Keratinocyte (primary cell): ENCODE measurements around the gene RRP1B. TPM values are rescaled to one million over a fixed set of nuclear protein-coding genes. Genes with fewer than 3 reads are reported as not detected.

Experiments used
- DNase-seq: peaks from one replicate; pipeline ENCODE4 v3.0.0-alpha.2; 2011; ENCODE audit warnings: low read depth, missing footprints, low spot score
- FAIRE-seq: peaks from 2 replicates; lab custom pipeline; 2011; peaks lifted over from hg19 to GRCh38; lab: Jason Lieb, UNC
- H2AFZ ChIP-seq: 2 replicates; pipeline ENCODE4 v1.6.0; 2012; ENCODE audit warnings: low read length, control low read depth, inconsistent platforms; ENCODE audit not compliant: control insufficient read depth
- H3K27ac ChIP-seq: 2 replicates; pipeline ENCODE4 v1.5.1; 2011; ENCODE audit warnings: low read length; ENCODE audit not compliant: control insufficient read depth, insufficient read depth
- H3K27me3 ChIP-seq: 3 replicates; pipeline ENCODE4 v1.6.0; 2011; ENCODE audit warnings: low read length; ENCODE audit not compliant: control insufficient read depth, insufficient read depth; ENCODE audit errors: extremely low read depth
- H3K36me3 ChIP-seq, 2 experiments: 2 replicates in 1 of 2; 3 replicates in 1 of 2; pipeline ENCODE4 v1.5.1; 2011; ENCODE audit warnings: low read length in 2 of 2, mild to moderate bottlenecking in 1 of 2; ENCODE audit not compliant: control insufficient read depth in 2 of 2, insufficient read depth in 2 of 2; ENCODE audit errors: extremely low read depth in 1 of 2
- H3K4me1 ChIP-seq: 3 replicates; pipeline ENCODE4 v1.5.1; 2011; ENCODE audit warnings: low read length; ENCODE audit not compliant: control insufficient read depth, insufficient read depth; ENCODE audit errors: extremely low read depth
- H3K4me2 ChIP-seq: 3 replicates; pipeline ENCODE4 v1.6.0; 2011; ENCODE audit warnings: low read depth, low read length; ENCODE audit not compliant: control insufficient read depth, insufficient read depth; ENCODE audit errors: extremely low read depth
- H3K4me3 ChIP-seq, 3 experiments: fragments of 200-600 bp in 1 of 3; sonication (generic) in 1 of 3; 2 replicates in 2 of 3; 3 replicates in 1 of 3; pipeline ENCODE4 v1.5.1; 2011 to 2016; ENCODE audit warnings: low read length in 3 of 3, mild to moderate bottlenecking in 3 of 3, control low read depth in 2 of 3, inconsistent platforms in 1 of 3, low read depth in 1 of 3, mixed read lengths in 1 of 3, mixed run types in 1 of 3, moderate library complexity in 1 of 3; ENCODE audit not compliant: control insufficient read depth in 2 of 3, insufficient read depth in 2 of 3; ENCODE audit errors: extremely low read depth in 1 of 3
- H3K79me2 ChIP-seq: 2 replicates; pipeline ENCODE4 v1.6.0; 2012; ENCODE audit warnings: low read length; ENCODE audit not compliant: control insufficient read depth, insufficient read depth
- H3K9ac ChIP-seq: 3 replicates; pipeline ENCODE4 v1.6.0; 2011; ENCODE audit warnings: low read length; ENCODE audit not compliant: control insufficient read depth, insufficient read depth; ENCODE audit errors: extremely low read depth
- H3K9me1 ChIP-seq: 3 replicates; pipeline ENCODE4 v1.6.0; 2011; ENCODE audit warnings: low read length; ENCODE audit not compliant: control insufficient read depth, insufficient read depth; ENCODE audit errors: extremely low read depth
- H3K9me3 ChIP-seq: 2 replicates; pipeline ENCODE4 v1.5.1; 2012; ENCODE audit warnings: low read depth, low read length; ENCODE audit not compliant: control insufficient read depth
- H4K20me1 ChIP-seq: 3 replicates; pipeline ENCODE4 v1.6.0; 2011; ENCODE audit warnings: low read length; ENCODE audit not compliant: control insufficient read depth, insufficient read depth; ENCODE audit errors: extremely low read depth
- EZH2 ChIP-seq: IDR thresholded peaks from one replicate; pipeline ENCODE4 v1.6.1; 2012; ENCODE audit warnings: inconsistent platforms, mild to moderate bottlenecking, low read length, moderate library complexity
- dilution Hi-C: fragments of 300-500 bp; cut with MboI; formaldehyde crosslinking; loops from one replicate; pipeline ENCODE4 v1.7.0; 2020; ENCODE audit warnings: low sequenced_read_pairs; ENCODE audit not compliant: extremely low pct_ligation_motif_present
- polyA plus RNA-seq, 5 experiments: library from polyadenylated mRNA; depleted of rRNA in 3 of 5; stranded (reverse) in 3 of 5; stranded (forward) in 1 of 5; unstranded in 1 of 5; fragments of >200 nt; gene quantifications; 1 replicate in 1 of 5; 2 replicates in 3 of 5; 3 replicates in 1 of 5; pipeline versions ENCODE4 v1.2.1 to v1.2.3, GENCODE V29; 2011 to 2012; ENCODE audit warnings: missing spikeins in 2 of 5, low read depth in 1 of 5, low replicate concordance in 1 of 5
- TF ChIP-seq, protein P1 (sequence below), 3 experiments: IDR thresholded peaks in 1 of 3; conservative IDR thresholded peaks in 1 of 3; optimal IDR thresholded peaks in 1 of 3; 2 replicates in 2 of 3; 3 replicates in 1 of 3; pipeline versions ENCODE3 to v1.5.1; 2011; ENCODE audit warnings: low read length in 3 of 3, mild to moderate bottlenecking in 3 of 3, moderate library complexity in 2 of 3, control low read depth in 1 of 3, inconsistent platforms in 1 of 3; ENCODE audit not compliant: insufficient read depth in 2 of 3; ENCODE audit errors: extremely low read depth in 1 of 3

The RRP1B gene
- polyA plus RNA-seq, 1 donor (not counting 4 experiments of a cell fraction or from before 2014, with no cell fraction given): 19.8 TPM

DNA sequence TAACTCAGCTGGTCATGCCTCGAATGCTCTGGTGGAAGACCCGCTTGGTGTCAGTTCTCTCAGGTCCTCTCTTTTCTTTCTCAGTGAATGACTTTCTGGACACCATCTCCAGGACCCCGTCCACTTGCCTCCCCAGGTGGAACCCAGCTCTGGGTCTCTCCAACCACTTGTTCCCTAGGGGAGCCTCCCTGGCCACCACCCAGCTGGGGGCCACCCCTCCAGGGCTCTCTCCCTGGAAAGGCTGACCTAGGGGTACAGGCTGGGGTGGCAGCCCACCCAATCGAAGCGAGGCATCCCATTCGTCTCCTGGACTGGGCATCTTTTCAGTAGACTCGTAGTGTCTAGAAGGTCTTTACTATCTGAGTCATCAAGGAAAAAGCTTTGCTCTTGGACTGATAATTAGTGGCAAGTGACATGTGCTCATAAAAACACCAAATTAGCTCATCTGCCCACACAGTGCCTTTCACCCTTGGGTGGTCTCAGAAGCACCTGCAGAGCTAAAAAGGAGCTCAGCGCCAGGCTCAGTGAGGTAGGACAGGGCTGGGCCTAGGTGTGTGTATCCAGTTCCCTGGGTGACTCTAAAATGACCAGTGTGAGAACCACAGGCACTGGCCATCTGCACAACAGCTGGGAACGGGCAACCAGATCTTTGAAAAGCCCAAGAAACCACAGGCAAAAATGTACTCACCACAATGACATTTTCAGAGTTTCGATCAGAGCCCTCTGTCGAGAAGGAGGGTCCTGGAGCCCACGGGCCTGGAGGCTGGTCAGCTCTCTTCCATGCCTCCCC, 57.2 kb downstream of the RRP1B start:
- TF ChIP-seq EZH2: no peak
- TF ChIP-seq, protein P1, sequence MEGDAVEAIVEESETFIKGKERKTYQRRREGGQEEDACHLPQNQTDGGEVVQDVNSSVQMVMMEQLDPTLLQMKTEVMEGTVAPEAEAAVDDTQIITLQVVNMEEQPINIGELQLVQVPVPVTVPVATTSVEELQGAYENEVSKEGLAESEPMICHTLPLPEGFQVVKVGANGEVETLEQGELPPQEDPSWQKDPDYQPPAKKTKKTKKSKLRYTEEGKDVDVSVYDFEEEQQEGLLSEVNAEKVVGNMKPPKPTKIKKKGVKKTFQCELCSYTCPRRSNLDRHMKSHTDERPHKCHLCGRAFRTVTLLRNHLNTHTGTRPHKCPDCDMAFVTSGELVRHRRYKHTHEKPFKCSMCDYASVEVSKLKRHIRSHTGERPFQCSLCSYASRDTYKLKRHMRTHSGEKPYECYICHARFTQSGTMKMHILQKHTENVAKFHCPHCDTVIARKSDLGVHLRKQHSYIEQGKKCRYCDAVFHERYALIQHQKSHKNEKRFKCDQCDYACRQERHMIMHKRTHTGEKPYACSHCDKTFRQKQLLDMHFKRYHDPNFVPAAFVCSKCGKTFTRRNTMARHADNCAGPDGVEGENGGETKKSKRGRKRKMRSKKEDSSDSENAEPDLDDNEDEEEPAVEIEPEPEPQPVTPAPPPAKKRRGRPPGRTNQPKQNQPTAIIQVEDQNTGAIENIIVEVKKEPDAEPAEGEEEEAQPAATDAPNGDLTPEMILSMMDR (optimal IDR thresholded peaks at IDR 0.05 in 1 of 3, IDR thresholded peaks at IDR 0.05 in 1 of 3, conservative IDR thresholded peaks at IDR 0.05 in 1 of 3; ENCODE audit: extremely low read depth in 1 of 3, insufficient read depth in 2 of 3, low read length in 3 of 3): no peak
- Histone ChIP-seq H2AFZ (no peak overlapping the region), H3K9ac (no peak overlapping the region), H4K20me1 (peaks cover 6% of the 10 kb centered on the region), H3K27ac (no peak overlapping the region), H3K4me2 (no peak overlapping the region), H3K27me3 (no peaks in the 10 kb centered on the region), H3K36me3 (peaks cover 0 to 2% of the 10 kb centered on the region in 2 experiments), H3K4me1 (peaks cover 28% of the 10 kb centered on the region), H3K79me2 (peaks cover 25% of the 10 kb centered on the region), H3K4me3 (no peak overlapping the region), H3K9me3 (no peaks in the 10 kb centered on the region), H3K9me1 (no peaks in the 10 kb centered on the region)
- DNase-seq (no peak), FAIRE-seq (no peak)
- dilution Hi-C loops: no loop called here

DNA sequence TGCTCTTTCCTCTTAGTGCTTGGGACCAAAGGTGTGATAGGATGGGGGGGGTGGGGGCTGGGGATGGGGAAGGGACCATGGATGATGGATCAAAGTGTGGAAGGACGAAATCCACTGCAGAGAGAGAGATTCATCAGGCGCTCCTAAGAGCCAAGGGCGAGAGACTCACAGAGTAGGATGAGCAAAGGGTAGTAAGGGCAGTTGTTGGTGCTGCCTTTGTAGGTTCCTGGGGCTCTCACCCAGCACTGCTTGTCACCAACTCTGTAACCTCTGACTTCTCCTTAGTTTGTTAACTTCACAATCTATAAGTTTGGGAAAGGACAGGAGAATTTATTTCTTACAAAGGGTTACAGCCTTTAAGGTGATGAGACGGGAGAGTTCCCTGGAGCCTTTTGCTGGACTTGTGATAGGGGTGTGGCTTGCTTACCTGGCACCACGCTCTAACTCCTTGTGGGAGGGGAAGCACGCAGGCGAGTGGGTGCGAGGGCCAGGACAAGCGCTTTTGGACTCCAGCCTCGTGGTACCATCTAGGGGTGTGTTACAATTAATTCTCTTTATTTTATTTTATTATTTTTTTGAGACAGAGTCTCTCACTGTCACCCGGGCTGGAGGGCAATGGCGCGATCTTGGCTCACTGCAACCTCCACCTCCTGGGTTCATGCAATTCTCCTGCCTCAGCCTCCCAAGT, 58.0 kb downstream of the RRP1B start:
- Histone ChIP-seq H3K9me1 (no peaks in the 10 kb centered on the region), H3K9ac (no peak overlapping the region), H3K27ac (no peak overlapping the region), H4K20me1 (peaks cover 8% of the 10 kb centered on the region), H3K4me2 (no peak overlapping the region), H3K4me3 (no peak overlapping the region), H3K36me3 (peaks cover 0 to 3% of the 10 kb centered on the region in 2 experiments), H3K4me1 (peaks cover 29% of the 10 kb centered on the region), H2AFZ (no peak overlapping the region), H3K79me2 (peaks cover 32% of the 10 kb centered on the region), H3K27me3 (no peaks in the 10 kb centered on the region), H3K9me3 (no peaks in the 10 kb centered on the region)
- DNase-seq (no peak), FAIRE-seq (no peak)
- dilution Hi-C loops: no loop called here
- no peak for TF ChIP-seq EZH2
- TF ChIP-seq, protein P1 (optimal IDR thresholded peaks at IDR 0.05 in 1 of 3, IDR thresholded peaks at IDR 0.05 in 1 of 3, conservative IDR thresholded peaks at IDR 0.05 in 1 of 3; ENCODE audit: extremely low read depth in 1 of 3, insufficient read depth in 2 of 3, low read length in 3 of 3): no peak
